Right ventricle myocardium superior (tissue), 1 donor: ENCODE results near the gene TDRD5. TPM values are rescaled to one million over a fixed set of nuclear protein-coding genes. Genes with fewer than 3 reads are reported as not detected.

Experiments
- ATAC-seq: fragments of 200-7000 bp; cut with Tn5 transposase; one replicate; pipeline ENCODE4 v1.9.1; 2020; ENCODE audit warnings: mild to moderate bottlenecking; ENCODE audit not compliant: poor library complexity
- DNase-seq: peaks from one replicate; pipeline ENCODE4 v3.0.0-alpha.2; 2020
- intact Hi-C: fragments of 100-400 bp; cut with DNase I; formaldehyde crosslinking; loops from one replicate; pipeline ENCODE4 v1.11.2; 2022
- long read RNA-seq: library from polyadenylated mRNA; unstranded; transcript quantifications from one replicate; pipeline ENCODE4 v2.0.0, GENCODE V29; 2021
- total RNA-seq: library from RNA; stranded (reverse); fragmentation: NEBNext Ultra II Directional; extraction: Animal tissue kit (Norgen Biotek cat#: 25700); gene quantifications from one replicate; pipeline ENCODE4 v1.2.1, GENCODE V29; 2021
- donor health status: DM: no; HTN: yes; CAD: no; lungs with severe emphysema.

The TDRD5 gene, protein sequence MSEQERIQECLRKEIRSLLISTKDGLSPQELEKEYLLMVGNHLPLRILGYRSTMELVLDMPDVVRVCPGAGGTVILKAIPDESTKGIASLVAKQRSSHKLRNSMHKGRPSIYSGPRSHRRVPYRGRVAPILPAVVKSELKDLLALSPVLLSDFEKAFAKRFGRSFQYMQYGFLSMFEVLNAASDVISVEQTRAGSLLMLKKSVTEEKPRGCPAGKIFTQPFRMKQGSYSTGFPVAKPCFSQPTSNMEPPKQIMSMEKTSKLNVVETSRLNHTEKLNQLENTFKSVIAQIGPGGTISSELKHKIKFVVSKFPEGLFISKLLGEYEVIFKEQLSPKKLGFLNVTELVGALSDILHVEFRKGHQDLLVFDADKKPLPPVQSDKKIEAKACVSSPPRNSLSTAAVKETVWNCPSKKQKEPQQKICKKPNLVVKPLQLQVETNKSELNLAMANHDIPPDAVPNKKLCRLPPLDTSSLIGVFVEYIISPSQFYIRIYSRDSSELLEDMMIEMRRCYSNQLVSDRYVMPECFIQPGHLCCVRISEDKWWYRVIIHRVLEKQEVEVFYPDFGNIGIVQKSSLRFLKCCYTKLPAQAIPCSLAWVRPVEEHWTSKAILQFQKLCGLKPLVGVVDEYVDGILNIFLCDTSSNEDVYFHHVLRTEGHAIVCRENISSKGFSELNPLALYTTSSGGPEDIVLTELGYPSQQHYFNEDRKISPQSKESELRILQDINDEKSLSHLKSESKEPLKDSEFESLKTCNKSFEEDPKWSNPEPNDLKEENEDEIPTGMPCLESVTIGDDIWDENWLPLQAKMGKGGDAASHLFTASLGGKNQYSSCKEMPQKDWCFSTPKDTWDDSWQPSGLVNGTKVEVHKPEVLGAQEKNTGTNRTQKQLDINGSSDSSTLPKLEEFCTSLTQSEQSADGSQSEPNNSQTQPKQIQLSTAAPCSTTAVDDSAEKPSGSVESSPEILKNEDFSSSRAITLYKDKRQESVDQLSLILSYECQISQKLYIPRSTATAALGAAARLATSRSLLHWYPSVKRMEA
- total RNA-seq, result not detected
- long read RNA-seq, result 0 reads

DNA sequence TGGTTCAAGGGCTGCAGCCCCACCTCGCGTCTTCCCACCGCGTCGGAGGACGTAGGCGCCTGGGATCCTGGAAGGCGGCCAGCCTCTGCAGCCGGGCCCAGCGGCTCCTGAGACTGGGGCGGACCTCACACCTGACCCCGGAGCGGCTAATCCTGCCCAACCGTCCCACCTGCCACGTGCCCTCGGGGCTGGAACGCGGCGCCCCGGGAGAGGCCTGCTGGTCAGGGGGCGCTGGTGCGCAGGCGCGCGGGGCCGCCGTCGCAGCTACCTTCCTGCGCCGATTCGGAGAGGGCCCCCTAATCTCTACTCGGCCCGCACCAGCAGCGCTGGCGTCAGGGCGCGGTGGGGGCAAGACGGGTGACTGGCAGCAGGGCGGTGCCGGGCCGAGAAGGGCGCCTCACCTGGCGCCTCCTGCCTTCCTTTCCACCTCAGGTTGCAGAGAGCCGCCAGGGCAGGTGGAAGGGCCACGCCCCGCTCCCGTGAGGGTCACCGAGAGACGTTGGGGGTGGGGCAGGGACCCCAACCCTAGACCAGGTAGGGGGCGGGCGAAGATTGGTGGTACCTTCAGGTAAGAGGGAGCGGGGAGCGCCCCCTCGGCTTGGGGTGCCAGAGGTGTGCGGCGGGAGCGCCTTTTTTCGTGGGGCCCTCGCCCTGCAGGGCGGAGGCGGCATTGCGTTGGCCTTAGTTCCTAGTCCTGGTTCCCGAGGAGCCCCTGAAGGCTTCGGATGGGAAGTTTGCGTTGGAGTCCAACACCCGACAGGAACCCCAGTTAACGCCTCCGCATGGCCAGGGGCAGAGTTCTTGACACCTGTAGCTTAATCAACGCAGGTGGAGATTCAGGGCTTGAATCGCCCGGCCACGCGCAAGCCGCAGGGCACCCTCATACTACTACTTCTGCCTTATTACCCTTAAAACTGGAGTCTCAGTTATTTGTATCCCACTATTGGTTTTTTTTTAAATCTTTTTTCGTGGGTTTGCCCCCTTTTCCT, at the start of gene TDRD5:
TSS of gene TDRD5 (plus strand) at position 241 of the 989 bp plus-strand sequence. CDS start 784 bp downstream, outside the sequence.
- ATAC-seq, result peak; percentile 41
- intact Hi-C loops, result no loop called here
- DNase-seq, result no peak

DNA sequence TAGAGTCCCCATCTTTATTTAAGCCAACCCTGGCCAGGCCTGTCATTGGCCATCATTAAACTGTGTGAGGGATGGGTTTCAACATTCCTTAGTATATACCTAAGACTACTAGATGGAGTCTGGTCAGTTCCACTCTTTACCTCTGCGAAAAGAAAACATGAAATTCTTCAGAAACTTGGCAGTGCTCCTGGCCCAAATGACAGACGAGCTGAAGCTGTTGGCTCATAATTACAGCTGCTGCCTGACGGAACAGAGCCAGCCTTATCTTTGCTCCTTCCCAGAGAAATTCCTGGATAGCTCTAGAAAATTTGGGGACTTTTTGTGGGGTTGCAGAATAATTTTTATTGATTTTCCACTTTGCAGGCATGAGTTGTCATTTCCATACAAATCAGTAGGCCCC, 46.3 kb upstream of the TDRD5 start:
- intact Hi-C loops, result no loop called here
- ATAC-seq (no peak), DNase-seq (no peak)

DNA sequence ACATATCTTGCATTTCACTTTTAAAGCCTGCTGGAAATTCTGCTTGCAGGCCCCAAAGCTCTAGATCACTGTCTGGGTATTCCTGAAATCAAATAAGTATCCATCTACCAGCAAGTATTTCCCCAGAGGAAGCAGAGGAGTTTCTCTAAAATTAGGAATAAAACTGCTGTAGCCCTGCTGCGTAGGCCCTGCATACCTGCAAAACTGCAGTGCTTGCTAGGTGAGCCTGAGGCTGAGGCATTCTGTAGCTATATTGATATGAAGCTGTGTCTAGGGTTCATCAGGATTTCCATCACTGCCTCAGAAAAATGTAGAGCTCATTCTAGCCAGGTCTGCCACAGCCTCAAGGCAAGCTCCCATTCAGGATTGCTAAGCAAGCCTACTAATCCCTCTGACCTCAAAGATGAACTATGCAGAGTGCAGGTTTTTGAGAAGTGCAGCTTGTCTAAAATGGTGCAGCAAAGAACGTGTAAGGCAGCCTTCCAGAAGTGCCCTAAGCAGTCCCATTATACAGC, 44.6 kb upstream of the TDRD5 start:
- DNase-seq (no peak), ATAC-seq (no peak)
- intact Hi-C loops, result no loop called here

DNA sequence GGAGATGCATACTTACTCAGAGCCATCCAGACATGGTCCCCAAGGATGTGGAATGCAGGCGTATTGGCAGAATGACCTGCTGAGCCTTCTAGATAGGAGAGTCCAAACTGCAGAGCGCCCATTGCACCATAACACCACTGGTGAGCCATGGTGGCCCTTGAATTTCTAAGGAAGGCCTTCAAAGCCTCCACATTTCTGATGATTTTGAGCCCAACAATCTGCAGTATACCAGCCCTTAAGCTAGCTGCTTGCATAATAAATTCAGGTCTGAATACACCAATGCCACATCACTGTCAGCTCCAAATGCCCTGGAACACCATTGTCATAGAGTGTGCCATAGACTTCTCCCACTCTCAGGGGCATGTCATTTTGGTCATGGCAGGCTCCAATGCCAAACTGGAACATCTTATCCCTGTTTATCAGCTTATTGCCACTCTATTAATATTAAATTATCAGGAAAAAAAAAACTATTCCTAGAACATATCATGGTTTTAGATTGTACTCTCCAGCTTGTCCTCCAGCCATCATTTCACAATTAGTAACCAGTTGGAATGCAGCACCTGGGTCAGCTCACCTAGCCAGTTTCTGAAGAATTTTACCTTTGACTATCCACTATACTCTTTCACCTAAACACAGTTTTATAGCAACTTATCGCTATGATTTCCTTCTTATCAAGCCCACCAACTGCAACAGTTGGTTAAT, 42.8 kb upstream of the TDRD5 start:
- DNase-seq, result no peak
- intact Hi-C loops, result no loop called here
- no peak for ATAC-seq

DNA sequence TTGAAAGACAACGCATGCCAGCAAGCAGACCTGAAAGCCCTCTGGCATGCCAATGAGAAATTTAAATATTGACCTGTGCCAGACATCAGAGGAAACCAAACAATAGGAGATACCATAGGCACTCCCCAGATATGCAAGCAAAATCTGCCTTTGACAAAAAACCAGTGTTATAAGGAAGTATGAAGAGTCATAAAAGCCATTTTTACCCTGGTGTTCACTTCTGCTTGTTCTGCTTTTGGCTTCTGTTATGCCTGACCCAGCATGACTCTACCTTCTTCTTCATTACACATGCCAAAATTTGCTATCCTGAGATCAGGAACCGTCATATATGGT, 42.3 kb upstream of the TDRD5 start:
- DNase-seq (no peak), ATAC-seq (no peak)
- intact Hi-C loops, result no loop called here

DNA sequence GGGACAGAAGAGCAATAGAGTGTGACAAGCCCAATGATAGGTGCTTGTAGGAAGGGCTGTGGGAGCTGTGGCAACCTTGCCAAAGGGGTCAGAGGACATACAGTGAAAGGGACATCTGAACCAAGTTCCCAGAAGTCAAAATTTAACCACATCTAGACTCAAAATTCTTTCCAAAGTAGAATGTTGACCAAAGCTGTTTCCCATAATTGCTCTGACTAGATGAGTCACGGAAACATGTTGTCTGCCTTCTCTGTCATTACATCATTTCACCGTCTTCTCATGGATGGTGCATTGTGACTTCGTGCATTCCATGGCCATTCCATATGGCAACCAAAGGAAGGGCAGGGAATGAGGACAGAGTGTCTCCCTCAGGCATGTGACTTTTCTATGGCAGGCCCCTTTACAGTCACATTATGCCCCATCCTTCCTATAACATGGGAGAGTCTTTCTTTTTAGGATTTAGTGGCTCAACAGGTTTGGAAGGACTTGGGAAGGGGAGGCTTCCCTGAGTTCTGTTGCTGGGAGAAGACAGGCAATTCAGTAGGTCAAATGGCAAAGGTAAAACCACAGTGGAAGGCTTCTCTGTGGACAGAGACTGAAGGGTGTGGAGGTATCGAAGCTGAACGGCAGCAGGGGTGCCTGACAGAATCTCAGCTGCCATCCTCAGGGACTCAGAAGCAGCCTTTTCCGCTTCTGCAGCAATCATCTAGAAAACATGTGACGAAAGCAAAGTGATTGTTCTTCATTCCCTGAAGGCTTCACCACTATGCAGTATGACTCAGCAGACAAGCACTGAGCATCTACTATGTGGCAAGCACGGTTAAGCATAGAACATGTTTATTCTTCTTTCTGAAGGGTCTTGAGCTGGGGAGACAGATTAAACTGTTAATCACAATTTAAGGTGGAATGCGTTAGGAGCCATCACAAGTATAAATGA, 40.6 kb upstream of the TDRD5 start:
- DNase-seq, result no peak
- intact Hi-C loops, result no loop called here
- ATAC-seq, result peak; percentile 51

DNA sequence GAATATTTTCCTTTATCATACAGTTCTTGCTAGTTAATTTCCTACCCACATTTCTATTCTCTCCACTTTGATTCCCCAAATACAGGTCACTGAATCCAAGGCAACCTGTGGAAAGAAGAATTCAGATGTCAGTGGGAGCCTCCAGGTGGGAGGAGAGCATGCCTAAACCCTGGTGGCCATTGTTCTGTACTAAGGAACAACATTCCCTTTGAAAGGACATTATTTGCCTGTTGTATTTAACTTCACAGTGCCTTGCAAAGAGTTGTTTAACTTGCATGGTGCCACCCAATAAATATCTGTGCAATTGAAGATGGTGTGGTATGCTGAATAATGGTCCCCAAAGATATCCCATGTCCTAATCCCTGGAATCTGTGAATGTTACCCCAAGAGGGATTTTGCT, 37.2 kb upstream of the TDRD5 start:
- ATAC-seq, result no peak
- intact Hi-C loops, result no loop called here
- no peak for DNase-seq

DNA sequence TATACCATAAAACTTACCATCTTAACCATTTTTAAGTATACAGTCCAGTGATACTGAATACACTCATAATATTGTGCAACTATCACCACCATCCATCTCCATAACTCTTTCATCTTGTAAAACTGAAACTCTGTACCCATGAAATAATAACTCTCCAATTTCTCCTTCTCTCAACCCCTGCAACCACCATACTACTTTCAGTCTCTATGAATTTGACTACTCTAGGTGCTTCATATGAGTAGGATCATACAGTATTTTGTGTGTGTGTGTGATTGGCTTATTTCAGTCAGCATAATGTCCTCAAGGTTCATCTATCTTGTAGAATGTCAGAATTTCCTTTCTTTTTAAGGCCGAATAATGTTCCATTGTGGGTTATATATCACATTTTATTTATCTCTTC, 33.6 kb upstream of the TDRD5 start:
- intact Hi-C loops, result no loop called here
- no peak for ATAC-seq
- no peak for DNase-seq

DNA sequence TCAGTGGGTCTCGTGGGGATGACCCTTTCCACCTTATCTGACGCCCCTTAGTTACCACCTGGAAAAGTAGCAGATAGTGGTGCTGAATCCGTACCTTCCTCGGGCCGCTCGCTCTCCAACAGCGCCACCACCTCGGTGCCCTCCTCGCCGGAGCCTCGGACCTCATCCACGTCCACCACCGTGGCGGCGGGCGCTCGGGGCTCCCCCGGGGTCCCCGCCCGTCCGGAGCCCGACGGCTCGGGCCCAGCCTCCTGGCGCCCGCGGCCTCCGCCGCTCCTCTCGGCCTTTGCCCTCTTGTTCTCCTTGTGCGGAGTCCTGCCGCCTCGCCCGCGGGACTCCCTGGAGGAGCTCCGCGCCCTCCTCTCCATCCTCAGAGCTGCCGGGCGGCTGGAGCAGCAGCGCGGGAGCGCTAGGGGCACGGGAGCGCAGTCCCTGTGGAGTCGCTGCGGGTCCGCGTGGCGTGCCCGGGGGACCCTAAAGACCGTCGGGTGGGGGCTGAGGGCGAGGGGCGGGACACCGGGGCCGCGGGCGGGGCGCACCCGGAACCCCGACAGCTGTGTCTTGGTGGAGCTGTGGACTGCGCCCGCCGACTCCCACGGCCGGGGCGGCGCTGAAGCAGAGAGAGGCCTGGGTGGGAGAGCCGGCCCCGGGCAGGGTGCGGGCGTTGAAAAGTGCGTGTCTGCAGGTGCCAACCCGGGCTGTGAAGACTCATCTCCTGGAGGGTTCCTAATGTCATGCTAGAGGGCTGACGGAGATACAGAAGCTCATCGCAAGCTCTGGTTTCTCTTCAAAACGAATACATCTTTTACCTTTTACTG, 15.9 kb upstream of the TDRD5 start, which contains the start of gene NPHS2:
TSS of gene NPHS2 (minus strand) at position 452 of the 818 bp plus-strand sequence. CDS start at position 368, 84 bp downstream.
- no peak for ATAC-seq

DNA sequence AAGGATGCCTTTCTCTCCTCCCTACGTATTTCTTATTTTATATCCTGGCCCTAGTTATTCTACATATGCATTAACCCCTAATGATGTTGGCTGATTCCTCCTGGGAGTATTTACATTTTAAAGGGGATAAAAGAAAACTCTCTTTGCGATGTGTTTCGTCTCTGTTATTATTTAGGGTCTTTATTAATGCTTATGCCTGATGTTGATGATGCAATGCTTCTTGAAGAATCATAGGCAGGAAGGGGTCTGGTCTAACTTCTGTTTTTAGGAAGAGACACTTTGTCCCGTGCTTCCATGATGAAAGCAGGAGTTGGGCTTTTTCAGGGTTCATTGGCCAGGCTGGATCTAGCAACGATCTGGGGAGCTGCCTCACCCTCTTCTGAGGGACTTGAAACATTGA, 15.1 kb upstream of the TDRD5 start:
- intact Hi-C loops, result no loop called here
- no peak for ATAC-seq
- no peak for DNase-seq

More for the DNA sequence above, 15.9 kb upstream of the TDRD5 start, which contains the start of gene NPHS2:
- DNase-seq, result no peak
- intact Hi-C loops, result no loop called here

DNA sequence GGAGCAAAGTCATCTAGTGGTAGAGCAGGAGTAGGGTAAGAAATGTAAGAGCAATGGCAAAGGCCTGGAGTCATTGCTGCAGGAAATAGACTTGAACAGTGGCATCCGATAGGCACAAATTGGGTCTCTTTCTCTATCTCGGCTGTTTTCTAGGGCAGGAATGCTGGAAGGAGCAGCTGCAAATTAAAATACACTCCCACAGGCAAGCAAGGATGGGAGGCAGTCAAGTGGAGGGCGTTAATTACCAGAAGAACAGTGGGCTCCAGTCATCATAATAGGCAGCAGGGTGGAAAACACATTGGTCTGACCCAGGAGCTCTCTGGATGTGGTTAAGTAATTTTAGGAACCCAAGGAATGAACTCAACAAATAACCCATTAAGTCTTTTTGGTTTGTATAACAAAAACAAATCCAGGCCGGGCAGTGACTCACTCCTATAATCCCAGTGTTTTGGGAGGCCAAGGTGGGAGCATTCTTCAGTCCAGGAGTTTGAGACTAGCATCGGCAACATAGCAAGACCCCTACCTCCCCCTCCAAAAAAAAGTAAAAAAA, 7.8 kb upstream of the TDRD5 start:
- no peak for DNase-seq
- no peak for ATAC-seq
- intact Hi-C loops, result no loop called here

DNA sequence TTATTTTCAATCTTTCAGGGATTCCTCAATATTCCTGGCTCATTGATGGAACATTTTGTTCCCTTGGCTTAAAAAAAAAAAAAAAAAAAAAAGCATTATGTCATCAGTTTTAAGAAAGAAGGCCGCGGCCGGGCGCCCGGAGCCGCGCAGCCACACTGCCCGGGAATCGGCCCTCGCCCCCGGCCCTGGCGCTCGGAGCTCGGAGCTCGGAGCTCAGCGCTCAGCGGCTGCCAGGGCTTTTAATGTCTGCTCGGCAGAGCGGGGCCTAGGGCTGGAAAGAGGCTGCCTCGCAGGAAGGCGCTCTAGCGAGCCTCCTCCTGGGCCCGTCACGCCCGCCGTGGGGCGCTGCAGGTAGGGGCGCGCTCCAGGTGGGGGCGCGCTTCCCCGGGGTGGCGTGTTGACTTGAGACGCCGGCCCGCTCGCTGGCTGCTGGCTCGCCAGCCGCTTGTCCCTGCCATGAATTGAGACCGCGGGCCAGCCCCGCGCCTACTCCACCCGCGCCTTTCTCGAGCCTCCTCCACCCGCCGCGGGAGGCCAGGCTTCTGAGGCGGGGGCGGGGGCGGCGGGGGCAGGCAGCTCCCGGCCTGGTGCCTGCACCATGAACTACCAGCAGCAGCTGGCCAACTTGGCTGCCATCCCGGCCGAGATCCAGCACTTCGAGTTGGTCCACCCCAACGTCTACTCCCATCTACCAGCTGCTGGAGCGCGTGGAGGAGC, 5.4 kb upstream of the TDRD5 start:
- intact Hi-C loops, result no loop called here
- peak; percentile 77 for DNase-seq

DNA sequence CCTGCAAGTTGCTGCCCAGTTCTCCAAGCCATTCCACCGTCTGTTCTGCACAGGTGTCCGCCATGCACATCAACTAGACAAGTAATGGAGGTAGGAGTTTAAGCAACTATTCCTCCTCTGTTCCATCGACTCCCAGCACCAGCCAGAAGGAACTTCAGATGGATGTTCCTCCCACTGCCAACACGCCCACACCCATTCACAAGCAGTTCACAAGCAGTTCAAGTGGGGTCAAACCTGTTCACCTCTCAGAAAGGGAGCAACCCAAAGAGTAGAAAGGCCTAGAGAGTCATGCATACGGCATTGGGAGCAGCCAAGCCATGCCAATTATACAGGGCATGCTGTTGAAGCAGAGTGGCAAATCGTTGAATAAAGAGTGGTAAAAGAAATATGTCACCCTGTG, 4.3 kb upstream of the TDRD5 start:
- ATAC-seq (no peak), DNase-seq (no peak)
- intact Hi-C loops, result no loop called here

More for the DNA sequence above, 5.4 kb upstream of the TDRD5 start:
- ATAC-seq, result peak; percentile 88

DNA sequence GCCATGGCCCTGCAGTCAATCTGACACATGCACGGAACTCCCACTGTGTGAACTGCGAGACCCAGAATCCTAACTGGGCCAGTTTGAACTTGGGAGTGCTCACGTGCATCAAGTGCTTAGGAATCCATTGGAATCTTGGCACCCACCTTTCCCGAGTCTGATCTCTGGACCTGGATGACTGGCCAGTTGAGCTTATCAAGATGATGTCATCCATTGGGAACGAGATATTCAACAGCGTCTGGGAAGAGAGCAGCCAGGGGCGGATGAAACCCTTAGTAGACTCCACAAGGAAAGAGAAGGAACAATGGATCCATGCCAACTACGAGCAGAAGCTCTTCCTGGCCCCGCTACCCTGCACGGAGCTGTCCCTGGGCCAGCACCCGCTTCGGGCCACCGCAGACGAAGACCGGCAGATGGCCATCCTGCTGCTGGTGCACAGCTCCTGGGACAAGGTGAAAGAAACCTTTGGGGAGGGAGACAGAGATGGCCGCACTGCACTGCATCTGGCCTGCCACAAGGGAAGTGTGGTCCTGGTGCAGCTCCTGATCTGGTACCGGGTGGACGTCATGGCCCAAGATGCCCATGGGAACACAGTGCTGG, 3.1 kb upstream of the TDRD5 start:
- intact Hi-C loops, result no loop called here
- ATAC-seq (no peak), DNase-seq (no peak)
